ENCODE results near the gene ROBO4.

The ROBO4 gene

GRCh38 chr11:124839128-124839971, 58.3 kb downstream of the ROBO4 start:
- H3K27ac ChIP-seq (ENCODE audit: low read depth, low read length): no peak overlapping the region
- H3K9me3 ChIP-seq (ENCODE audit: control insufficient read depth in 5 of 5, low read length in 5 of 5): no peaks in the 10 kb centered on the region
- H3K4me1 ChIP-seq (ENCODE audit: control insufficient read depth in 5 of 5, insufficient read depth in 5 of 5, low read length in 5 of 5): peaks cover 0 to 28% (median 24%) of the 10 kb centered on the region in 5 donors
- H3K9ac ChIP-seq (ENCODE audit: low read length in 5 of 5): no peak overlapping the region
- no peaks in the 10 kb centered on the region for H3K36me3 ChIP-seq (ENCODE audit: control insufficient read depth in 5 of 5, insufficient read depth in 5 of 5, low read length in 5 of 5)
- H3K4me3 ChIP-seq (ENCODE audit: low read depth in 1 of 5, low read length in 5 of 5): peak overlapping the region; percentile 11 to 52 (median 43)
- H3K27me3 ChIP-seq (ENCODE audit: control insufficient read depth in 5 of 5, insufficient read depth in 4 of 5, low read length in 5 of 5): peaks cover 43 to 59% (median 50%) of the 10 kb centered on the region in 5 donors

GRCh38 chr11:124838805-124839127, 58.9 kb downstream of the ROBO4 start:
- Histone ChIP-seq H3K9ac (ENCODE audit: low read length in 5 of 5) (no peak overlapping the region), H3K4me1 (ENCODE audit: control insufficient read depth in 5 of 5, insufficient read depth in 5 of 5, low read length in 5 of 5) (peaks cover 0 to 28% (median 24%) of the 10 kb centered on the region in 5 donors), H3K27ac (ENCODE audit: low read depth, low read length) (no peak overlapping the region), H3K9me3 (ENCODE audit: control insufficient read depth in 5 of 5, low read length in 5 of 5) (no peaks in the 10 kb centered on the region), H3K36me3 (ENCODE audit: control insufficient read depth in 5 of 5, insufficient read depth in 5 of 5, low read length in 5 of 5) (no peaks in the 10 kb centered on the region), H3K4me3 (ENCODE audit: low read depth in 1 of 5, low read length in 5 of 5) (no peak overlapping the region), H3K27me3 (ENCODE audit: control insufficient read depth in 5 of 5, insufficient read depth in 4 of 5, low read length in 5 of 5) (peaks cover 40 to 53% (median 48%) of the 10 kb centered on the region in 5 donors)

GRCh38 chr11:124837491-124837856, 60.2 kb downstream of the ROBO4 start:
- Histone ChIP-seq H3K4me3 (ENCODE audit: low read depth in 1 of 5, low read length in 5 of 5) (no peak overlapping the region), H3K36me3 (ENCODE audit: control insufficient read depth in 5 of 5, insufficient read depth in 5 of 5, low read length in 5 of 5) (no peaks in the 10 kb centered on the region), H3K4me1 (ENCODE audit: control insufficient read depth in 5 of 5, insufficient read depth in 5 of 5, low read length in 5 of 5) (peaks cover 0 to 24% (median 19%) of the 10 kb centered on the region in 5 donors), H3K9me3 (ENCODE audit: control insufficient read depth in 5 of 5, low read length in 5 of 5) (no peaks in the 10 kb centered on the region), H3K9ac (ENCODE audit: low read length in 5 of 5) (peak overlapping the region in 1 of 5 donors; percentile 19), H3K27ac (ENCODE audit: low read depth, low read length) (no peak overlapping the region), H3K27me3 (ENCODE audit: control insufficient read depth in 5 of 5, insufficient read depth in 4 of 5, low read length in 5 of 5) (peaks cover 32 to 44% (median 39%) of the 10 kb centered on the region in 5 donors)

- Histone ChIP-seq H3K9ac (ENCODE audit: low read length in 5 of 5) (no peak overlapping the region), H3K27ac (ENCODE audit: low read depth, low read length) (no peak overlapping the region), H3K4me3 (ENCODE audit: low read depth in 1 of 5, low read length in 5 of 5) (peak overlapping the region in 1 of 5 donors; percentile 40)
Measured at GRCh38 chr11:124835918-124836317, 61.7 kb downstream of the ROBO4 start.

GRCh38 chr11:124834526-124835180, 63.0 kb downstream of the ROBO4 start:
- Histone ChIP-seq H3K27ac (ENCODE audit: low read depth, low read length) (no peak overlapping the region), H3K4me1 (ENCODE audit: control insufficient read depth in 5 of 5, insufficient read depth in 5 of 5, low read length in 5 of 5) (peaks cover 0 to 20% (median 14%) of the 10 kb centered on the region in 5 donors), H3K9me3 (ENCODE audit: control insufficient read depth in 5 of 5, low read length in 5 of 5) (no peaks in the 10 kb centered on the region), H3K4me3 (ENCODE audit: low read depth in 1 of 5, low read length in 5 of 5) (no peak overlapping the region), H3K36me3 (ENCODE audit: control insufficient read depth in 5 of 5, insufficient read depth in 5 of 5, low read length in 5 of 5) (no peaks in the 10 kb centered on the region), H3K9ac (ENCODE audit: low read length in 5 of 5) (no peak overlapping the region), H3K27me3 (ENCODE audit: control insufficient read depth in 5 of 5, insufficient read depth in 4 of 5, low read length in 5 of 5) (peaks cover 12 to 26% (median 17%) of the 10 kb centered on the region in 5 donors)

More at GRCh38 chr11:124835918-124836317, 61.7 kb downstream of the ROBO4 start:
- Histone ChIP-seq H3K27me3 (ENCODE audit: control insufficient read depth in 5 of 5, insufficient read depth in 4 of 5, low read length in 5 of 5) (peaks cover 21 to 34% (median 27%) of the 10 kb centered on the region in 5 donors), H3K4me1 (ENCODE audit: control insufficient read depth in 5 of 5, insufficient read depth in 5 of 5, low read length in 5 of 5) (peaks cover 0 to 24% (median 19%) of the 10 kb centered on the region in 5 donors), H3K9me3 (ENCODE audit: control insufficient read depth in 5 of 5, low read length in 5 of 5) (no peaks in the 10 kb centered on the region), H3K36me3 (ENCODE audit: control insufficient read depth in 5 of 5, insufficient read depth in 5 of 5, low read length in 5 of 5) (no peaks in the 10 kb centered on the region)

Measured in subcutaneous abdominal adipose tissue (tissue), 5 donors.